RWPE1 (cell line): ENCODE data around the gene ACBD6.

ENCODE experiments used
- CTCF ChIA-PET: fragments of 350-600 bp; sonication (Branson Sonifier 250); formaldehyde crosslinking; extraction: SDS; loops from one replicate; lab custom pipeline; 2021; lab: Yijun Ruan, JAX
- POLR2A ChIA-PET: fragments of 400-600 bp; formaldehyde crosslinking; extraction: SDS; loops from one replicate; lab custom pipeline; 2020; ENCODE audit warnings: antibody characterized with exemption; ENCODE audit not compliant: low non-redundant PET; lab: Yijun Ruan, JAX
- DNase-seq: peaks from one replicate; pipeline ENCODE4 v3.0.0; 2012; ENCODE audit warnings: low spot score
- H3K27ac ChIP-seq: fragments of 450-650 bp; 2 replicates; pipeline ENCODE4 v1.5.1; 2017
- TF ChIP-seq, protein P1 (sequence below): fragments of 450-650 bp; conservative IDR thresholded peaks from 2 replicates; pipeline ENCODE4 v1.5.1; 2017; ENCODE audit warnings: low read depth, mild to moderate bottlenecking

ACBD6 gene

DNA sequence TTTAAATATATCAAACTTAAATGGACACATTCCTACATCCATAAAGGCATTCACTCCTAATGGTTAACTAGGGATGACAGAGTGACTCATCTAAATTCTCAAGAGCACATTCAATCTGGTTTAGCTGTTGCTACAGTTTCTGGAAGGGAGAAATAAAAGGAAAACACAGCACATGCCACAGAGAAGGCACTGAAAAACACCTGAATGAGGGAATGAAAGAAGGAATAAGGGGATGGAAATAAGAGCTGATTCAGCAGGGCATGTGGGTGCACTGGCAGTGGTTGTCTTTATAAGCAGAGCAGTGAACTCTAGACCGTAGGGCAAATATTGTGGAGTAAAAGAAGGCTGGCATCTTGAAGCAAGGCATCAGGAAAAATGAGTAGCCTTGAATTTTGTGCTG is 193.0 kb downstream of the ACBD6 start:
- peak; percentile 13 for DNase-seq
- ChIA-PET POLR2A (no interaction called here), CTCF (no interaction called here)
- H3K27ac ChIP-seq, result no peak overlapping the region
- TF ChIP-seq, protein P1, sequence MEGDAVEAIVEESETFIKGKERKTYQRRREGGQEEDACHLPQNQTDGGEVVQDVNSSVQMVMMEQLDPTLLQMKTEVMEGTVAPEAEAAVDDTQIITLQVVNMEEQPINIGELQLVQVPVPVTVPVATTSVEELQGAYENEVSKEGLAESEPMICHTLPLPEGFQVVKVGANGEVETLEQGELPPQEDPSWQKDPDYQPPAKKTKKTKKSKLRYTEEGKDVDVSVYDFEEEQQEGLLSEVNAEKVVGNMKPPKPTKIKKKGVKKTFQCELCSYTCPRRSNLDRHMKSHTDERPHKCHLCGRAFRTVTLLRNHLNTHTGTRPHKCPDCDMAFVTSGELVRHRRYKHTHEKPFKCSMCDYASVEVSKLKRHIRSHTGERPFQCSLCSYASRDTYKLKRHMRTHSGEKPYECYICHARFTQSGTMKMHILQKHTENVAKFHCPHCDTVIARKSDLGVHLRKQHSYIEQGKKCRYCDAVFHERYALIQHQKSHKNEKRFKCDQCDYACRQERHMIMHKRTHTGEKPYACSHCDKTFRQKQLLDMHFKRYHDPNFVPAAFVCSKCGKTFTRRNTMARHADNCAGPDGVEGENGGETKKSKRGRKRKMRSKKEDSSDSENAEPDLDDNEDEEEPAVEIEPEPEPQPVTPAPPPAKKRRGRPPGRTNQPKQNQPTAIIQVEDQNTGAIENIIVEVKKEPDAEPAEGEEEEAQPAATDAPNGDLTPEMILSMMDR, result no peak

DNA sequence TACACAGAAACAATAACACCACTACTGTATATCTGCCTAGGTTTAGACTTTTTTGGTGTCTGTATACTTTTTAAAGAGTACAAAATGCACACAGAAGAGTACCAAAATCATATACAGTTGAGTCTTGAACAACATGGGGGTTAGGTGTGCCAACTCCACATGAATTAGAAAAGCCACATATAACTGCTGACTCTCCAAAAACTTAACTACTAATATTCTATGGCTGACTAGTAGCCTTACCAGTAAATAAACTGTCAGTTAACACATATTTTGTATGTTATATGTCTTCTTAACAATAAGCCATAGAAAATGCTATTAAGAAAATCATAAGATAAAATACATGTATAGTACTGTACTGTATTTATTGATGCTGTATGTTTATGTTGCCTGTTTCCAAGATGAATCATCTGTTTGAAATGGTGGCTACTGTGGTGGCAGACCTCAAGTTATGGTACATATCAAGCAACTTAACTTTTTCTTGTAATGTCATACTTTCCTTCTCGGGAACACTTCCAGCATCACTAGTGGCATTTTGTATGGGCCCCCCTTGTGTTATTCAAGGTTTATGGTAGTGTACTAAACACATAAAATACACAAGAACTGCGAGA is 201.1 kb downstream of the ACBD6 start:
- H3K27ac ChIP-seq, result no peak overlapping the region
- CTCF ChIA-PET, result interaction anchor here (0.6 kb wide), 1 partner anchor 49 kb away, joined by 3 read pairs; no protein-coding TSS in a partner anchor
- TF ChIP-seq, protein P1, result no peak
- no peak for DNase-seq
- POLR2A ChIA-PET, result no interaction called here

DNA sequence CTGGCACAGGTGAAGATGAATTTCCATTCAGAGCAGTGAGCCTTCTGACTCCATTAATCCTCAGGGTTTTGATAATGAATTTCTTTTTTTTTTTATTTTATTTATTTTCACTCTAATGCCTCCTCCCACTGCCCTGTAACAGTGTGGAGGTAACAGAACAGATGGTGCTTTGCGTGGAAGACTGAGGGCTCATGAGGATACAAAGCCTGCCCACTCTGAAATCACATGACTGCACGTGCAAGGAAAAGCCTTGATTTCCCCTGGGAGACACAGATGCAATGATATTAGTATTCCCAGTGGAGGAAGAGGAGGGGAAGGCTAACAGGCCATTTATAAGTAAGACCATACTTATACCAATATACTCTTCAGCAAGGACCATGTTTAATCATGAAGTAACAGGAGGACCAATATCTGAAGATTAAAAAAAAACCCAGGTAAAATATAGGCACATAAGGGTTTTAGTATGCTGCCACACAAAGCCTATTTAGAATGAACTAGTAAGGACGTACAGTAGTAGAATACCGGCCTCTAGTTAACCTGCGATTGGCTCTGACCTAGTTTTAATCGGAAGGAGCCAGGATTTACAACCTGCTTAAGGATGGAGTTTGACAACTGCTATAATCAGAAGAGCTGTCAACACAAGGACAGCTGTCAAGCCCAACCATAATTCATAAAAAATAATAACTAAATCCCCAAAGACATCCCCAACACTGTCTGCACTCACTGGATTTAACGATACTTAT is 202.7 kb downstream of the ACBD6 start:
- ChIA-PET CTCF (no interaction called here), POLR2A (no interaction called here)
- TF ChIP-seq, protein P1, result no peak
- no peak for DNase-seq
- no peak overlapping the region for H3K27ac ChIP-seq

DNA sequence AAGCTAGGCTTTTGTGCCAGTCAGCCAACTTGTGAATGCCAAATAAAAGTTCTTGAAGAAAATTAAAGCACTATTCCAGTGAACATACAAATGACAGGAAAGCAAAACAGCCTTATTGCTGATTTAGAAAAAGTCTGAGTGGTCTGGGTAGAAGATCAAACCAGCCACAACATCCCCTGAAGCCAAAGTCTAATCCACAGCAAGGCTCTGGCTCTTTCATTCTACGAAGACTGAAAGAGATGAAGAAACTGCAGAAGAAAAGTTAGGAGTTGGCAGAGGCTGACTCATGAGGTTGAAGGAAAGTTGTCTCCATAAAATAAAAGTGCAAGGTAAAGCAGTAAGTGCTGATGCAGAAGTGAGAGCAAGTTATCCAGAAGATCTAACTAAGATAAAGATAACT is 206.4 kb downstream of the ACBD6 start:
- TF ChIP-seq, protein P1, result no peak
- ChIA-PET CTCF (no interaction called here), POLR2A (no interaction called here)
- DNase-seq, result no peak
- H3K27ac ChIP-seq, result no peak overlapping the region

DNA sequence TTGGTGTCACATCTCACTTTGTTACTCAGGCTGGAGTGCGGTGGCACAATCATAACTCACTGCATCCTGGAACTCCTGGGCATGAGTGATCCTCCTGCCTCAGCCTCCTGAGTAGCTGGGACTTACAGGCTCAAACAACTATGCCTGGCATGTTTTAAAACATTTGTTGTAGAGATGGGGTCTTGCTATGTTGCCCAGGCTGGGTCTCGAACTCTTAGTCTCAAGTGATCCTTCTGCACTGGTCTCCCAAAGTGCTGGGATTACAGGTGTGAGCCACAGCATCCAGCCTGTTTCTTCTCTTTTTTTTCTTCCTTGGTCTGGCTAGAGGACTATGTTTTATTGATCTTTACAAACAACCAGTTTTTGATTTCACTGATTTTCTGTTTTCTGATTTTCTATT is 207.7 kb downstream of the ACBD6 start:
- H3K27ac ChIP-seq, result no peak overlapping the region
- TF ChIP-seq, protein P1, result no peak
- CTCF ChIA-PET, result no interaction called here
- no peak for DNase-seq
- POLR2A ChIA-PET, result interaction anchor here (0.7 kb wide), 1 partner anchor 66 kb away, joined by 3 read pairs; no protein-coding TSS in a partner anchor

DNA sequence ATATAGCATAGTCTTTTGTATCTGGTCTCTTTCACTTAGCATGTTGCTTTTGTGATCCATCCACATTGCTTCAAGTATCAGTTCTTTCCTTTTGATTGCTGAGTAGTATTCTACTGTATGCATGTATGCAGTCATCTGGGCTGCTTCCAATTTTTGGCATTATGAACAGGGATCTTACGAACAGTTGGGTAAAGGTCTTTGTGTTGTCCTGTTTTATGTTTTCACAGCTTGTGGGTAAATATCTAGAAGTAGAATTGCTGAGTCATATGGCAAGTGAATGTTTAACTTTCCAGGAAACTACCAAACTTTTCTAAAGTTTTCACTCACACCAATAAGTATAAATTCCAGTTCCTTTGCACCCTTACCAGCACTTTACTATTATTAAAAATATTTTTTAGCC is 211.4 kb downstream of the ACBD6 start:
- ChIA-PET POLR2A (no interaction called here), CTCF (interaction anchor here (0.5 kb wide), 1 partner anchor 173 kb away, joined by 4 read pairs; no protein-coding TSS in a partner anchor)
- H3K27ac ChIP-seq, result no peak overlapping the region
- DNase-seq, result no peak
- TF ChIP-seq, protein P1, result no peak
